Panc1 (cell line): ENCODE results near the gene RNF214. TPM values are rescaled to one million over a fixed set of nuclear protein-coding genes. Genes with fewer than 3 reads are reported as not detected.

Experiments used
- ATAC-seq: fragments of 200-7000 bp; cut with Tn5 transposase; 2 replicates; pipeline ENCODE4 v1.9.1; 2020; ENCODE audit warnings: mild to moderate bottlenecking, moderate library complexity
- BruUV-seq: library from RNA; stranded (reverse); fragments of 400-500 nt; replicated peaks from 2 replicates; lab custom pipeline; 2021; lab: Mats Ljungman, UMichigan
- CTCF ChIA-PET: fragments of 300-600 bp; sonication (Branson Sonifier 250); formaldehyde crosslinking; loops from one replicate; lab custom pipeline; 2022; ENCODE audit warnings: antibody characterized with exemption; lab: Charles Lee
- POLR2A ChIA-PET: fragments of 300-600 bp; sonication (Branson Sonifier 250); formaldehyde crosslinking; loops from one replicate; lab custom pipeline; 2022; ENCODE audit warnings: antibody characterized with exemption; lab: Charles Lee
- DNase-seq: peaks from one replicate; pipeline ENCODE4 v3.0.0-alpha.2; 2010; ENCODE audit warnings: low read depth, low spot score
- H3K27ac ChIP-seq: 2 replicates; pipeline ENCODE4 v1.5.1; 2011; ENCODE audit warnings: mild to moderate bottlenecking, low read length, inconsistent platforms
- H3K27me3 ChIP-seq: fragments of 200-500 bp; sonication (Bioruptor generic); 2 replicates; pipeline ENCODE4 v1.6.0; 2014; ENCODE audit warnings: low read length, inconsistent platforms; ENCODE audit not compliant: control insufficient read depth, insufficient read depth
- H3K36me3 ChIP-seq: fragments of 200-500 bp; sonication (Bioruptor generic); 2 replicates; pipeline ENCODE4 v1.5.1; 2014; ENCODE audit warnings: inconsistent platforms, mild to moderate bottlenecking, low read length, moderate library complexity; ENCODE audit not compliant: control insufficient read depth, insufficient read depth
- H3K4me1 ChIP-seq: 2 replicates; pipeline ENCODE4 v1.5.1; 2011; ENCODE audit warnings: inconsistent platforms, mild to moderate bottlenecking, low read length, moderate library complexity; ENCODE audit not compliant: control insufficient read depth, insufficient read depth
- H3K4me3 ChIP-seq, 2 experiments: 2 replicates each; pipeline ENCODE4 v1.5.1; 2011 to 2012; ENCODE audit warnings: low read depth in 2 of 2, low read length in 2 of 2, mild to moderate bottlenecking in 2 of 2, inconsistent platforms in 1 of 2, moderate library complexity in 1 of 2
- H3K9me3 ChIP-seq: fragments of 200-500 bp; sonication (Bioruptor generic); 2 replicates; pipeline ENCODE4 v1.5.1; 2014; ENCODE audit warnings: low read depth, mild to moderate bottlenecking, inconsistent platforms, low read length, moderate library complexity; ENCODE audit not compliant: control insufficient read depth, insufficient read depth
- POLR2AphosphoS5 ChIP-seq: IDR thresholded peaks from 2 replicates; pipeline ENCODE4 v1.6.1; 2012; ENCODE audit warnings: mild to moderate bottlenecking, low read depth, low read length, moderate library complexity
- SIN3A ChIP-seq: IDR thresholded peaks from 2 replicates; pipeline ENCODE4 v1.6.1; 2012; ENCODE audit warnings: low read depth, mild to moderate bottlenecking, low read length, moderate library complexity, borderline replicate concordance; ENCODE audit not compliant: insufficient read depth
- TCF7L2 ChIP-seq: IDR thresholded peaks from 2 replicates; pipeline ENCODE4 v1.6.1; 2011; ENCODE audit warnings: mild to moderate bottlenecking, low read depth, low read length, inconsistent platforms
- in situ Hi-C: cut with HindIII; loops from 2 replicates; pipeline ENCODE4 v1.10.0; 2016; ENCODE audit warnings: low sequenced_read_pairs, low pct_unique_long_range_greater_than_20kb
- intact Hi-C: fragments of 100-400 bp; cut with micrococcal nuclease; formaldehyde crosslinking; loops from one replicate; pipeline ENCODE4 v1.10.0; 2022; ENCODE audit not compliant: unreplicated experiment
- total RNA-seq: library from RNA; stranded (reverse); gene quantifications from one replicate; pipeline ENCODE4 v1.2.1, GENCODE V29; 2021; ENCODE audit not compliant: unreplicated experiment
- TF ChIP-seq, protein P1 (sequence below): fragments of 450-650 bp; IDR thresholded peaks from 2 replicates; pipeline ENCODE4 v1.5.1; 2017; ENCODE audit warnings: mild to moderate bottlenecking
- TF ChIP-seq, protein P2 (sequence below), 2 experiments: IDR thresholded peaks; 2 replicates each; pipeline ENCODE4 v1.6.1; 2011 to 2012; ENCODE audit warnings: low read depth in 2 of 2, control low read depth in 1 of 2, low read length in 1 of 2, mild to moderate bottlenecking in 1 of 2, moderate library complexity in 1 of 2; ENCODE audit not compliant: insufficient read depth in 1 of 2

Gene RNF214
- total RNA-seq, 1 experiment from 2014 or later: 39.7 TPM

DNA sequence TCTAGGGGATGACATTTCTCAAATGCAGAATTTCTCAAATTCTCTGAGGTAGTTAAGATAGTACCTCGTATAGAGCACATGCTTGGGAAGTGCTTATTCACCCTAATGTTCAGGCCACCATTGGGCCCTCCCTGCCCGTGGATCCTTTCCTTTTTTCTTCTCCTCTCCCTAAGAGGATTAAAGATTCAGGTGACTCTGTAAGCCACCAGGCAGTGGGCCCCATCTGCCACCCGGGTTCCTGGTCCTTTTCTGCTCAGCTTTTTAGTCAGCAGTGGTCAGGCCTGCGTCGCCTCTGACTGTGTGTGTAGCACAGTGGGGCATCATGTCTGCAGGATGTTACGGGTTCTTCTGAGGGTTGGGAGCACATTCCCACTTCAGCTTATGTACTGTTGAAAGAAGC lies 102.4 kb downstream of the RNF214 start:
- ATAC-seq (no peak), DNase-seq (no peak)
- Histone ChIP-seq H3K27ac (no peak overlapping the region), H3K4me3 (no peak overlapping the region), H3K4me1 (no peaks in the 10 kb centered on the region), H3K27me3 (no peaks in the 10 kb centered on the region), H3K36me3 (no peaks in the 10 kb centered on the region), H3K9me3 (no peaks in the 10 kb centered on the region)
- ChIA-PET CTCF (no interaction called here), POLR2A (no interaction called here)
- BruUV-seq: no TSS peak
- in situ Hi-C loops: loop anchor here (5.0 kb wide), 1 partner anchor 107 kb away; no protein-coding TSS in a partner anchor
- intact Hi-C loops: no loop called here
- TF ChIP-seq POLR2AphosphoS5 (no peak), SIN3A (no peak), TCF7L2 (no peak)
- TF ChIP-seq, protein P1, sequence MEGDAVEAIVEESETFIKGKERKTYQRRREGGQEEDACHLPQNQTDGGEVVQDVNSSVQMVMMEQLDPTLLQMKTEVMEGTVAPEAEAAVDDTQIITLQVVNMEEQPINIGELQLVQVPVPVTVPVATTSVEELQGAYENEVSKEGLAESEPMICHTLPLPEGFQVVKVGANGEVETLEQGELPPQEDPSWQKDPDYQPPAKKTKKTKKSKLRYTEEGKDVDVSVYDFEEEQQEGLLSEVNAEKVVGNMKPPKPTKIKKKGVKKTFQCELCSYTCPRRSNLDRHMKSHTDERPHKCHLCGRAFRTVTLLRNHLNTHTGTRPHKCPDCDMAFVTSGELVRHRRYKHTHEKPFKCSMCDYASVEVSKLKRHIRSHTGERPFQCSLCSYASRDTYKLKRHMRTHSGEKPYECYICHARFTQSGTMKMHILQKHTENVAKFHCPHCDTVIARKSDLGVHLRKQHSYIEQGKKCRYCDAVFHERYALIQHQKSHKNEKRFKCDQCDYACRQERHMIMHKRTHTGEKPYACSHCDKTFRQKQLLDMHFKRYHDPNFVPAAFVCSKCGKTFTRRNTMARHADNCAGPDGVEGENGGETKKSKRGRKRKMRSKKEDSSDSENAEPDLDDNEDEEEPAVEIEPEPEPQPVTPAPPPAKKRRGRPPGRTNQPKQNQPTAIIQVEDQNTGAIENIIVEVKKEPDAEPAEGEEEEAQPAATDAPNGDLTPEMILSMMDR: no peak
- TF ChIP-seq, protein P2, sequence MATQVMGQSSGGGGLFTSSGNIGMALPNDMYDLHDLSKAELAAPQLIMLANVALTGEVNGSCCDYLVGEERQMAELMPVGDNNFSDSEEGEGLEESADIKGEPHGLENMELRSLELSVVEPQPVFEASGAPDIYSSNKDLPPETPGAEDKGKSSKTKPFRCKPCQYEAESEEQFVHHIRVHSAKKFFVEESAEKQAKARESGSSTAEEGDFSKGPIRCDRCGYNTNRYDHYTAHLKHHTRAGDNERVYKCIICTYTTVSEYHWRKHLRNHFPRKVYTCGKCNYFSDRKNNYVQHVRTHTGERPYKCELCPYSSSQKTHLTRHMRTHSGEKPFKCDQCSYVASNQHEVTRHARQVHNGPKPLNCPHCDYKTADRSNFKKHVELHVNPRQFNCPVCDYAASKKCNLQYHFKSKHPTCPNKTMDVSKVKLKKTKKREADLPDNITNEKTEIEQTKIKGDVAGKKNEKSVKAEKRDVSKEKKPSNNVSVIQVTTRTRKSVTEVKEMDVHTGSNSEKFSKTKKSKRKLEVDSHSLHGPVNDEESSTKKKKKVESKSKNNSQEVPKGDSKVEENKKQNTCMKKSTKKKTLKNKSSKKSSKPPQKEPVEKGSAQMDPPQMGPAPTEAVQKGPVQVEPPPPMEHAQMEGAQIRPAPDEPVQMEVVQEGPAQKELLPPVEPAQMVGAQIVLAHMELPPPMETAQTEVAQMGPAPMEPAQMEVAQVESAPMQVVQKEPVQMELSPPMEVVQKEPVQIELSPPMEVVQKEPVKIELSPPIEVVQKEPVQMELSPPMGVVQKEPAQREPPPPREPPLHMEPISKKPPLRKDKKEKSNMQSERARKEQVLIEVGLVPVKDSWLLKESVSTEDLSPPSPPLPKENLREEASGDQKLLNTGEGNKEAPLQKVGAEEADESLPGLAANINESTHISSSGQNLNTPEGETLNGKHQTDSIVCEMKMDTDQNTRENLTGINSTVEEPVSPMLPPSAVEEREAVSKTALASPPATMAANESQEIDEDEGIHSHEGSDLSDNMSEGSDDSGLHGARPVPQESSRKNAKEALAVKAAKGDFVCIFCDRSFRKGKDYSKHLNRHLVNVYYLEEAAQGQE (IDR thresholded peaks at IDR 0.05; ENCODE audit: insufficient read depth in 1 of 2, low read depth in 2 of 2, low read length in 1 of 2): no peak

DNA sequence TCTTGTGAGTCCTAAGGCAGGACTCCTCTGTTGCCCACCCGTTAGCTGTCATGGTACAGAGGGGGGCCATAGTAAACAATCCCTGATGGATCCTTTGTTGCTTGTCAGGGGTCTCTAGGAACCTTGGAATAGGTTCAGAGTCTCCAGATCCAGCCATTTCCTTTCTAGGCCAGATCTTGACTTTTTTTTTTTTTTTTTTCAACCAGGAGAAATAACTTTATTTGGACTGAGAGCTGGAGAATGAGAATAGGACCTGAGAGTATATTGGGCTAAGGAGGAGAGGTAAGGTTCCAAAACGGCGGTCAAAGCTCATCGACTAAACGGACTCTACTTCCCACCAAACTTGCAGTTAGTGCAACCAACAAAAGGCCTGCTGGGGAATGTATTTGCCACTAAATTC lies 102.9 kb downstream of the RNF214 start:
- H3K27ac ChIP-seq: no peak overlapping the region
- H3K27me3 ChIP-seq: no peaks in the 10 kb centered on the region
- BruUV-seq: no TSS peak
- intact Hi-C loops: no loop called here
- DNase-seq: no peak
- in situ Hi-C loops: loop anchor here (5.0 kb wide), 1 partner anchor 107 kb away; no protein-coding TSS in a partner anchor
- H3K9me3 ChIP-seq: no peaks in the 10 kb centered on the region
- POLR2A ChIA-PET: interaction anchor here (0.6 kb wide), 1 partner anchor 457 kb away, joined by 8 read pairs; no protein-coding TSS in a partner anchor
- CTCF ChIA-PET: interaction anchor here (0.6 to 0.7 kb wide), 2 partner anchors 76 to 389 kb away, joined by 3 to 6 read pairs; no protein-coding TSS in a partner anchor
- H3K4me1 ChIP-seq: no peaks in the 10 kb centered on the region
- ATAC-seq: no peak
- H3K4me3 ChIP-seq: no peak overlapping the region
- TF ChIP-seq POLR2AphosphoS5 (no peak), SIN3A (no peak)
- TF ChIP-seq, protein P1: no peak
- TF ChIP-seq, protein P2 (IDR thresholded peaks at IDR 0.05; ENCODE audit: insufficient read depth in 1 of 2, low read depth in 2 of 2, low read length in 1 of 2): no peak
- H3K36me3 ChIP-seq: no peaks in the 10 kb centered on the region
